Measurements from ENCODE around the gene IFI27. TPM values are rescaled to one million over a fixed set of nuclear protein-coding genes. Genes with fewer than 3 reads are reported as not detected.

The IFI27 gene
- polyA plus RNA-seq, 2 of the 4 experiments (the other 2 are of a cell fraction) = 0.76 to 2.2 TPM

Other genes starting within 250 kb of the IFI27 start
- not detected in 2 replicates for gene FAM181A, start 183.4 kb upstream of the IFI27 start, polyA plus RNA-seq (2011; rRNA removed)
- gene FAM181A, start 183.4 kb upstream of the IFI27 start, polyA plus RNA-seq (2017; fragmentation: RNase III; extraction: RNeasy Plus Mini Kit Qiagen cat#74134 plus additional on column Dnase treatment) = not detected in 3 replicates
- gene ASB2, start 134.2 kb upstream of the IFI27 start, polyA plus RNA-seq (2011; rRNA removed) = 0.03 and 0.07 TPM in 2 replicates
- gene ASB2, start 134.2 kb upstream of the IFI27 start, polyA plus RNA-seq (2017; fragmentation: RNase III; extraction: RNeasy Plus Mini Kit Qiagen cat#74134 plus additional on column Dnase treatment) = 0.07 to 0.16 TPM (median 0.10 TPM) in 3 replicates
- gene CCDC197, start 113.4 kb upstream of the IFI27 start, polyA plus RNA-seq (2011; rRNA removed) = not detected in 2 replicates
- gene CCDC197, start 113.4 kb upstream of the IFI27 start, polyA plus RNA-seq (2017; fragmentation: RNase III; extraction: RNeasy Plus Mini Kit Qiagen cat#74134 plus additional on column Dnase treatment) = not detected in 3 replicates
- gene OTUB2, start 84.4 kb upstream of the IFI27 start, polyA plus RNA-seq (2011; rRNA removed) = 1.2 and 1.7 TPM in 2 replicates
- gene OTUB2, start 84.4 kb upstream of the IFI27 start, polyA plus RNA-seq (2017; fragmentation: RNase III; extraction: RNeasy Plus Mini Kit Qiagen cat#74134 plus additional on column Dnase treatment) = 2.2 to 2.5 TPM (median 2.4 TPM) in 3 replicates
- gene DDX24, start 29.5 kb upstream of the IFI27 start, polyA plus RNA-seq (2011; rRNA removed) = 161 and 169 TPM in 2 replicates
- 117 to 127 TPM (median 121 TPM) in 3 replicates for gene DDX24, start 29.5 kb upstream of the IFI27 start, polyA plus RNA-seq (2017; fragmentation: RNase III; extraction: RNeasy Plus Mini Kit Qiagen cat#74134 plus additional on column Dnase treatment)
- gene IFI27L1, start 29.4 kb upstream of the IFI27 start, polyA plus RNA-seq (2011; rRNA removed) = 13.4 and 15.9 TPM in 2 replicates
- gene IFI27L1, start 29.4 kb upstream of the IFI27 start, polyA plus RNA-seq (2017; fragmentation: RNase III; extraction: RNeasy Plus Mini Kit Qiagen cat#74134 plus additional on column Dnase treatment) = 23.2 to 28.0 TPM (median 27.0 TPM) in 3 replicates
- gene IFI27L2, start 18.9 kb downstream of the IFI27 start, polyA plus RNA-seq (2011; rRNA removed) = 20.3 and 26.9 TPM in 2 replicates
- gene IFI27L2, start 18.9 kb downstream of the IFI27 start, polyA plus RNA-seq (2017; fragmentation: RNase III; extraction: RNeasy Plus Mini Kit Qiagen cat#74134 plus additional on column Dnase treatment) = 58.0 to 69.2 TPM (median 64.4 TPM) in 3 replicates
- 0.21 and 0.25 TPM in 2 replicates for gene PPP4R4, start 63.6 kb downstream of the IFI27 start, polyA plus RNA-seq (2011; rRNA removed)
- gene PPP4R4, start 63.6 kb downstream of the IFI27 start, polyA plus RNA-seq (2017; fragmentation: RNase III; extraction: RNeasy Plus Mini Kit Qiagen cat#74134 plus additional on column Dnase treatment) = 0.08 to 0.21 TPM (median 0.12 TPM) in 3 replicates
- 0.04 and 0.07 TPM in 2 replicates for gene SERPINA10, start 182.5 kb downstream of the IFI27 start, polyA plus RNA-seq (2011; rRNA removed)
- gene SERPINA10, start 182.5 kb downstream of the IFI27 start, polyA plus RNA-seq (2017; fragmentation: RNase III; extraction: RNeasy Plus Mini Kit Qiagen cat#74134 plus additional on column Dnase treatment) = 0.03 TPM in 1 of 3 replicates, not detected in the others
- 1.8 and 3.3 TPM in 2 replicates for gene SERPINA6, start 212.6 kb downstream of the IFI27 start, polyA plus RNA-seq (2011; rRNA removed)
- 0.38 to 0.43 TPM (median 0.43 TPM) in 3 replicates for gene SERPINA6, start 212.6 kb downstream of the IFI27 start, polyA plus RNA-seq (2017; fragmentation: RNase III; extraction: RNeasy Plus Mini Kit Qiagen cat#74134 plus additional on column Dnase treatment)

Data from A549 (cell line).